DMS53 treated with DMSO at 0.1 percent for 48 hours (cell line): ENCODE results near the gene SRSF11.
A peak's percentile ranks its signal among the peaks of the same experiment; 100 is the strongest.
"Not testable (repeated sequence)": the region's sequence is repeated elsewhere in the genome, so short reads cannot be mapped to it uniquely, and the experiment has no call there.

Experiments
- DNase-seq: peaks from one replicate; lab custom pipeline; 2025; ENCODE audit not compliant: unreplicated experiment; lab: John Stamatoyannopoulos, UW

The SRSF11 gene, protein sequence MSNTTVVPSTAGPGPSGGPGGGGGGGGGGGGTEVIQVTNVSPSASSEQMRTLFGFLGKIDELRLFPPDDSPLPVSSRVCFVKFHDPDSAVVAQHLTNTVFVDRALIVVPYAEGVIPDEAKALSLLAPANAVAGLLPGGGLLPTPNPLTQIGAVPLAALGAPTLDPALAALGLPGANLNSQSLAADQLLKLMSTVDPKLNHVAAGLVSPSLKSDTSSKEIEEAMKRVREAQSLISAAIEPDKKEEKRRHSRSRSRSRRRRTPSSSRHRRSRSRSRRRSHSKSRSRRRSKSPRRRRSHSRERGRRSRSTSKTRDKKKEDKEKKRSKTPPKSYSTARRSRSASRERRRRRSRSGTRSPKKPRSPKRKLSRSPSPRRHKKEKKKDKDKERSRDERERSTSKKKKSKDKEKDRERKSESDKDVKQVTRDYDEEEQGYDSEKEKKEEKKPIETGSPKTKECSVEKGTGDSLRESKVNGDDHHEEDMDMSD

DNA sequence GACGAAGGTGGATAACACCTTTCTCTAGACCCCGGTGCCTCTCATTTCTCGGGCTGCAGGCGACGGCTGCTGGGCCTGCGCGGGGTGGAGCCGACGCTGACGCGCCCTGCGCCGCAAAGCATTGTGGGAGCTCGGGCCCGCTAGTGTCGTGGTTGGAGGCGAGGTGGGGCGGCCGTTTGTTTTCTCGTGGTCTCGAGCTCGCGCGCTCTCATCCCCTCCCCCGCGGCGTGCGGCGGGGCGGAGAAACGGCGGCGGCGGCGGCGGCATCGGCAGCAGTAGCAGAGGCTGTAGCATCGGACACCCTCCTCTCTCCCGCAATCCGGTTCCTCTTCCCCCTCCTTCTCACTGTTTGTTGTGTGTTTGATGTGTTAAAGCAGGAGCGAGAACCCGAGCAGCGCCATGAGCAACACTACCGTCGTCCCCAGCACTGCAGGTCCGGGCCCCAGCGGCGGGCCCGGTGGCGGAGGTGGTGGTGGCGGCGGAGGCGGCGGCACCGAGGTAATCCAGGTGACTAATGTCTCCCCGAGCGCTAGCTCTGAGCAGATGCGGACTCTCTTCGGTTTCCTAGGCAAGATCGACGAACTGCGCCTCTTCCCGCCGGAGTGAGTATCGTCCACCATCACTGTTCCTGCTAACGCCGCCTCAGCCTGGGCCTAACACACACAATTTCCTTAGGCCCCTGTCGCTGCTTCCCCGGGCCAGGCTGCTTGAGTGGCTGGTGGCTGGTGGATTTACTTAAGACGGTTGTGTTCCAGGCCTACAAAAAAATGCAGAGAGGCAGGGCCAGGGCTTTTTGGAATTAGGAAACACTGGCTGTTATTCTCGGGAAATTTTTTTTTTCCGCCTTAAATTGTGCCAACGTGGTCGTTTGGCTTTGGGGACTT lies at the start of gene SRSF11:
Gene SRSF11 (plus strand): TSS at position 143 of the 884 bp plus-strand sequence. CDS start 257 bp downstream, at position 400.
- DNase-seq, result peak; percentile 96

DNA sequence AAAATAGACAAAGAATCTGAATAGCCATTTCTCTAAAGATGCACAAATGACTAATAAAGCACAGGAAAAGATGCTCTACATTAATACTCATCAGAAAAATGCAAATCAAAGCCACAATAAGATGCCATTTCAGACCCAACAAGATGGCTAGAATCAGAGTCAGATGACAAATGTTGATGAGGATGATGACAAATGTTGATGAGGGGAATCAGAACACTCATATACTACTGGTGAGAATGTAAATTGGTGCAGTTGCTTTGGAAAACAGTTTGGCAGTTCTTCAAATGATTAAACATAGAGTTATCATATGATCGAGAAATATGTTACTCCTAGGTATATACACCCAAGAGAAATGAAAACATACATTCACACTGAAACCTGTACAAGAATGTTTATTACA lies 49.7 kb upstream of the SRSF11 start:
- no peak for DNase-seq

DNA sequence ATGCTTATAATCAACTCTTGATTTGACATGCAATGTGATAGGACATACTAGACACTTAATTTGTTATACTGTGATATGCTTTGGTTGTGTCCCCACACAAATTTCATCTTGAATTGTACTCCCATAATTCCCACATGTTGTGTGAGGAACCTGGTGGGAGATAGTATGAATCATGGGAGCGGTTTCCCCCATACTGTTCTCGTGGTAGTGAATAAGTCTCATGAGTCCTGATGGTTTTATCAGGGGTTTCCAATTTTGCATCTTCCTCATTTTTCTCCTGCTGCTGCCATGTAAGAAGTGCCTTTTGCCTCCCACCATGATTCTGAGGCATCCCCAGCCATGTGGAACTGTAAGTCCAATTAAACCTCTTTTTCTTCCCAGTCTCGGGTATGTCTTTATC lies 36.0 kb upstream of the SRSF11 start:
- not testable (repeated sequence) for DNase-seq

DNA sequence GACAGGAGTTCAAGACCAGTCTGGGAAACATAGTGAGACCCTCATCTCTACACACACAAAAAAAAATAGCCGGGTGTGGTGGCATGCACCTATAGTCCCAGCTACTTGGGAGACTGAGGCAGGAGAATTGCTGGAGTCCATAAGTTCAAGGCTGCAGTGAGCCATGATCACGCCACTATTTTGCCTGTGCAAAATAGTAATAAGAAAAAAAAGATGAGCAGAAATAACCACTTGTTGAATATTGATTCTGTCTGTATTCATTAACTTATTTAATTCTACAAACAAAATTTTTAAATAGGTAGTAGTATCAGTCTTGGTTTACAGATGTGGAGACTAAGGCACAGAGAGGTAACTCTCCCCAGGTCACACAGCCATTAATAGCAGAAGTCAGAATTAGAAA lies 32.7 kb upstream of the SRSF11 start:
- DNase-seq, result no peak

DNA sequence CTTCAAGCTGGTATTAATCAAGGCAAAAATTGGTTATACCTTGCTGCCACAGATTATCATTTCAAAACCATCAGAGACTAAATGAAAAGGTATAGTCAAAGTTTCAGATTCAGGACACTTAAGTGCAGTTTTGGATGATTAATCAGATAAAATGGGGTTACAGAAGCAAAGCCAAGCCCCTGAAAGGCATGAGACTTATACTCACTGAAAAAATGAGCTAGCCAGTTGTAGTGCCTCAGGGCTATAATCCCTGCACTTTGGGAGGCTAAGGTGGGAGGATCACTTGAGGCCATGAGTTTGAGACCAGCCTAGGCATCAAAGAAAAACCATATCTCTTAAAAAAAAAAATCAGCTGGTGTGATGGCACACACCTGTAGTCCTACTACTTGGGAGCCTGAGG lies 31.0 kb upstream of the SRSF11 start:
- DNase-seq, result no peak

DNA sequence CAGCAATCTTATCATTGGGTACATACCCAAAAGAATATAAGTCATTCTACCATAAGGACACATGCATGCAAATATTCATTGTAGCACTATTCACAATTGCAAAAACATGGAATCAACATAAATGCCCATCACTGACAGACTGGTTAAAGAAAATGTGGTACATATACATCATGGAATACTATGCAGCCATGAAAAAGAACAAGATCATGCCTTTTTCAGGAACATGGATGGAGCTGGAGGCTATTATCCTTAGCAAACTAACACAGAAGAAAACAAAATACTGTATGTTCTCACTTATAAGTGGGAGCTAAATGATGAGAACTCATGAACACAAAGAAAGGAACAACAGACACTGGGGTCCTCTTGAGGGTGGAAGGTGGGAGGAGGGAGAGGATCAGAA lies 28.7 kb upstream of the SRSF11 start:
- not testable (repeated sequence) for DNase-seq

DNA sequence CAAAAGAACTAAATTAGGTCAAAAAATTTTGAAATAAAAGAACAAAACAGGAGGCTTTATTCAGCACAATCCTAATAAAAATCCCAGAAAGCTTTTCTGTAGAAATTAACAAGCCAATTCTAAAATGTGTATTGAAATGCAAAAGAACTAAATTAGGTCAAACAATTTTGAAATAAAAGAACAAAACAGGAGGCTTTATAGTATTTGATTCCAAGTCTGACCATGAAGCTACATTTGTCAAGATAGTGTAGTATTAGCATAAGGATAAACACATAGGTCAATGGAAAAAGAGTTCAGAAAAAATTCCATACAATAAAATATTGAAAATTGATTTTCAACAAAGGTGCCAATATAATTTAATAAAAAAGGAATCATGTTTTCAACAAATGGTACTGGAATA lies 26.6 kb upstream of the SRSF11 start:
- DNase-seq, result no peak

DNA sequence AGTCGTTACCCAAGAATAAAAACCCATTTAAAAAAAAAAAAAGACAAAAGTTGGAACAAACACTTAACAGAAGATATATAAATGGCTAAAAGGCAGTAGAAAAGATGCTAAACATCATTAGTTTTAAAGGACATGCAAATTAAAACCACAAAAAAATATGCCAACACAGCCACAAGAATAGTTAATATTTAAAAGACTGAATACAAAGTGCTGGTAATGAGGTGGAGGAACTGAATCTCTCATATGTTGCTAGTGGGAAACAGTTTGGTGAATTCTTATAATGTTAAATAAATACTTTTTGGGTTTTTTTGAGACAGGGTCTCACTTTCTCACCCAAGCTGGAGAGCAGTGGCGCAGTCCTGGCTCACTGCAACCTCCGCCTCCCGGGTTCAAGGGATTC lies 25.8 kb upstream of the SRSF11 start:
- DNase-seq, result no peak

DNA sequence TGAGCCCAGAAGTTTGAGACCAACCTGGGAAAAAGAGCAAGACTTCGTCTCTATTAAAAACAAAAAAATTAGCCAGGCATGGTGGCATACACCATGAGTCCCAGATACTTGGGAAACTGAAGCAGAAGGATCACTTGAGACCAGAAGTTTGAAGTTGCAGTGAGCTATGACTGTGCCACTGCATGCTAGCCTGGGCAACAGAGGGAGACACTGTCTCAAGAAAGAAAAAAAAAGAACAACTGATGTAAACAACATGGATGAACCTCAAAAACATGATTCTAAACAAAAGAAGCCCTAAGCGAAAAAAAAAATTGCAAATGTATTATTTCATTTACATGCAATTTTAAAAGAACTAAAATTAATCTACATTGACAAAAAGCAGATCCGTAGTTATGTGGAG lies 24.8 kb upstream of the SRSF11 start:
- DNase-seq, result no peak

DNA sequence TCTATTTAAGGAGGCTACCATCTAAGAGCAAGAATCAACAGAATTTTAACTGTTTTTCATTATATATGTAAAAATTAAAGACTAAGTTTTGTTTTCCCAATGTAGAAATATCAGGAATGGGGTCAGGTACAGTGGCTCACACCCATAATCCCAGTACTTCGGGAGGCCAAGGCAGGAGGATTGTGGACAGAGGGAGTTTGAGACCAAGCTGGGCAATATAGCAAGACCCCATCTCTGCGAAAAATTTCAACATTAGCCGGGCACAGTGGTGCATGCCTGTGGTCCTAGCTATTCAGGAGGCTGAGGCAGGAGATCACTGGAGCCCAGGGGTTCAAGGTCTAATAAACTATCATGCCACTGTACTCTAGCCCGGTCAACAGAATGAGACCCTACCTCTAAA lies 21.1 kb upstream of the SRSF11 start:
- no peak for DNase-seq

DNA sequence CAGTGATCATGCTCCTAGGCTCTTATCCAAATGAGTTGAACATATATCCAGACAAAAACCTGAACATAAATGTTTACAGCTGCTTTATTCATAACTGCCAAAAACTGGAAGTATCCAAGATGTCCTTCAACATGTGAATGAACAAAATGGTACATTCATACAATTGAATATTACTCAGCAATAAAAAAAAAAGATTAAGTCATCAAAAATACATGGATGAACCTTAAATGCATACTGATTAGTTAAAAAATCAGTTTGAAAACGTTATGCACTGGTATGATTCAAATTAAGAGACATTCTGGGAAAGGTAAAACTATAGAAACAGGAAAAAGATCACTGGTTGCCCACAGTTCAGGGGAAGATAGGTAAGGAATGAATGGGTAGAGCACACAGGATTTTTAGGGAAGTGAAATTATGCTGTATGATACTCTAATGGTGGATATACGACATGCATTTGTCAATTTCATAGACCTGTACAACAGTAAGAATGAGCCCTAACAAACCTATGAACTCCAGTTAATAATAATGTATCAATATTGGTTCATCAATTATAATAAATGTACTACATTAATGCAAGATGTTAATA lies 18.9 kb upstream of the SRSF11 start:
- no peak for DNase-seq

DNA sequence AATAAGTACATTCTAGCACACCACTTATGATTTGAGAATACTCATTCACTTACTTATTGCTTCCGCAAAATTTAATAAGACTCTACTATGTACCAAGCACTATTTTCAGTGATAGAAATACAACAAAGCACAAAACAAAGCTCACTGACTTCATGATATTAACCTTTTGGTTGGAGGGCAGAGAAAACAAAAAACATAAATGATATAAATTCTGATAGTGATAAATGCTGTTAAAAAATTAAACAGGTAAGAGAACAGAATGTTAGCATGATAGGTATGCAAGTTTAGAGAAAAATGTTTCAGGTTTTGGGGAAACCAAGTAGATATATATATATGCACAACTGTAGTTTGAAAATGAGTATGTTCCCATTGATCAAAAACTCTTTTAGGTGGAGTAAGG lies 17.0 kb upstream of the SRSF11 start:
- no peak for DNase-seq

DNA sequence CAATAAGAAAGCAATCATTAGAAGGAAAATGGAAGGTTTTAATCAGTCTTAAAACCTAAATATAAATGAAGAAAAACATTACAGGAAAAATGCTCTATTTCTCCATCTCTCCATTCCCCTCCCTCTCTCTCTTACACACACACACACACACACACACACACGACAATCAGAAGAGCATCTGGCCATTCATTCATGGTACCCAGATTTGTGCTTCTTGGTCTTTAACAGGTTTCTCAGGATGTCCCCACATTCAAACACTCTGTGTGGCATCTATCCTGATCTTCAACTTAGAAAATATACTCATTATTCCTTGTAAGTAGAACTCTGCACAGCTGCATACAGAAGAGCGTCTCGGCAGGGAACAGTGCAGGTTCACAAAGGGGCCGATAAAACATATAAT lies 16.6 kb upstream of the SRSF11 start:
- DNase-seq, result no peak

DNA sequence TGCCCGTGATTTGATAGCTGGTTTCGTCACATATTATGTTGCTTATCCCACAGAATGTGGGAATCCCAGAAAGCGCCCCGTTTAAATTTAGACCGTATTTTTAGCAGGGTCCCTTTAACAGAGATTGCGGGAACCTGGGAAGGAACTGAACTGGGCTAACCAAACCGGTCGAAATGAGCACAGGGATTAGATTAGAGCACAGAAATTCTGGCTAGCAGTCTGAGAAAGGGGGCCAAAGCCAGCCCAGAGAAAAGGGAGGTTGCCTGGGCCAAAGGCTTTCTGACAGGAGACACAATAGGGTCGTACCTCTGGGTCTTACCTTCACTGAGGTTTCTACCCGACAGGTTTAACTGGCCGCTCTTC lies 16.1 kb upstream of the SRSF11 start:
- peak; percentile 63 for DNase-seq

DNA sequence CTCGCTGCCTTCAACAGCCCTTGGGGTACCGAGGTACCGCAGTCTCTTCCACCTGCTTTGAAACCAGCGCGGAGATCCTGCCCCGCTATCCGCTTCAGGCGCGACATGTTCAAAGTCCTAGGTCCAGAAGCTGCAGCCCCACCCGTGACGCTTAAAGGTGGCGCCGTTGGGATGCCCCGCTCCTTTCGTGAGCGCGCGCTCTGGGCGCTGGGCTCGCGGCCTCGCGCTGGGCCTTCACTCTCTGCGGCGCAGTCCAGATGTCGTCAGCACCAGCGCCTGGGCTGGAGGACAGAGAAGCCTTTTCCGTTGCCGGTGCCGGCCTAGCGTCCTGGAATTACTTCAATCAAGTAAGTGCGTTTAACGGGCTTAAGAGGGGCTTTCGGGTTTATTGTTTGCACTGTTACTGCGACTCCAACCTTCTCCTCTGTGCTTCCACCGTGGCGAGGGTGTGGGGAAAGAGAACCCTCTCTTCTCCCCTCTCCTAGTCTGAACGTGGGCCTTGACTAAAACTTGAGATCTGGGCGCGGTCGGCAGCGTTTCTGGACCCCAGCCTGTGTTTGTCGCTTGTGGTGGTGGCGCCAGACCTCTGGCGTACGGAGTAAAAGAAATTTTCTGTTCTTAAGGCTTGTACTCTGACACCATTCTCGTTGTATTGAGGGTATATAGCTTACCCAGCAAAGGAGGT lies 15.6 kb upstream of the SRSF11 start, which contains the start of gene LRRC40:
Gene LRRC40 (minus strand): TSS at position 146 of the 685 bp plus-strand sequence. CDS start 39 bp downstream, at position 107.
- DNase-seq, result peak; percentile 95

DNA sequence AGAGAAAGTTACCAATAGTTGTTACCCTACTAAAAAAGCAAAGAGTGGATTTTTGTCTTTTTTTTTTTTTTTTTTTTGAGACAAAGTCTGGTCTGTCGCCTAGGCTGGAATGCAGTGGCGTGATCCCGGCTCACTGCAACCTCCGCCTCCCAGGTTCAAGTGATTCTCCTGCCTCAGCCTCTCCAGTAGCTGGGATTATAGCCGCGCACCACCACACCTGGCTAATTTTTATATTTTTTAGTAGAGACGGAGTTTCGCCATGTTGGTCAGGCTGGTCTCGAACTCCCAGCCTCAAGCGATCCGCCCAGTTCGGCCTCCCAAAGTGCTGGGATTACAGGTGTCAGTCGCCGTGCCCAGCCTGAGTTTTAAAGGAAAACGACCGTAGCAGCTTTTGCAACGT lies 14.3 kb upstream of the SRSF11 start:
- not testable (repeated sequence) for DNase-seq

DNA sequence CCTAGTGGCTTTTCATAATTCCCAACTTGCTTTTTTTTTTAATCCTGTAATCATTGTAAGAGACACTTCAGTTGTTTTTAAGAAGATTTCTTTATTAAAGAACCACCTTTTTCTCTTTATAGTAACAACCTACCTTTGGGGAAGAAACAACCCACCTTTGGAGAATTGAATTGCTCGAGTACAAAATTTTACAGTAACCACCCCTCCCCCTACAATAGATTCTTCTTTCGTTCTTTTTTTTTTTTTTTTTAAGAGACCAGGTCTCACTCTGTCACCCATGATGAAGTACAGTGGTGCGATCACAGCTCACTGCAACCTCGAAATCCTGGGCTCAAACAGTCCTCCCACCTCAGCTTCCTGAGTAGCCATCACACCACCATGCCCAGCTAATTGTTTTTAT lies 13.7 kb upstream of the SRSF11 start:
- no peak for DNase-seq

DNA sequence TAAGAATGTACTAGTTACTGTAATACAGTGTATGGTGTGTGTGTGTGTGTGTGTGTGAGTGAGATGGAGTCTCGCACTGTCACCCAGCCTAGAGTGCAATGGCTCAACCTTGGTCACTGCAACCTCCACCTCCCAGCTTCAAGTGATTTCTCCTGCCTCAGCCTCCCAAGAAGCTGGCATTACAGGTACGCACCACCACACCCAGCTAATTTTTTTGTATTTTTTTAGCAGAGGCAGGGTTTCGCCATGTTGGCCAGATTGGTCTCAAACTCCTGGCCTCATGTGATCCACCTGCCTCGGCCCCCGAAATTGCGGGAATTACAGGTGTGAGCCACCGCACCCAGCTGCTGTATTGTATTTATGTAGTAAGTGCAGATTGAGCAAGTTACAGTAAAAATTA lies 12.9 kb upstream of the SRSF11 start:
- DNase-seq, result no peak

DNA sequence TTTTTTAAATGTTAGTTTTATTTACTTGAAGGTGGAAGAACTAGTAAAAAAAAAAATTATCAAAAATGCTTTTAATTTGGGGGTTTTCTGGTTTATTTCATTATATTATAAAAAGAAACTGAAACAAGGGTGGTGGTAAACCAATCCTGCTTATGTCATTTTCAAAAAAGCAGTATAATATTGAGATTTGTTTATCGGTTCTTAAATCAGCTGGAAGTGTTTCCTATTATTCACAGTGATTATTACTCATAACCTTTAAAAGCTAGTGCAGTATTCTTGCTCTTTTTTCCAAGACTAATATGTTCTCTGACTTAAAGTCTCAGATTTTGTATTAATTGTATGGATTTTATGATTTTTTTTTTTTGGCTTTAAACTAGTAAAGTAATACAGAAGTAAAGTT lies 10.4 kb upstream of the SRSF11 start:
- DNase-seq, result no peak

DNA sequence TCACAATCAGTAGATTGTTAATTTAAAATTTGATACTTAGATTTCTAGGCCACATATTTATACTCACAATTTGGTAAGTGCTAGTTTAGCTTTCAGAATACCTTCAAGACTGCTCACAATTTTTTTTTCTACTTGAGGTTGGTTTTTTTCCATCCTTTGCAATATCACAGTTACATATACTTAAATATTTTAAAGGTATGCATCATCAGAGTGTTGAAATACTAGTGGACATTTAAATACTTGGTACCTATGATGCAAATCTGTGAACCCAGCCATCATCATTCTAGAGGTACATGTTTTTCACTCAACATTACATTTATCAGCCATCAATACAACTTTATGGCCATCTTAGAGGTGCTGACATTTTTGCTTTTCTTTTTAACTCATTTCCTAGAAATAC lies 9.6 kb upstream of the SRSF11 start:
- no peak for DNase-seq

DNA sequence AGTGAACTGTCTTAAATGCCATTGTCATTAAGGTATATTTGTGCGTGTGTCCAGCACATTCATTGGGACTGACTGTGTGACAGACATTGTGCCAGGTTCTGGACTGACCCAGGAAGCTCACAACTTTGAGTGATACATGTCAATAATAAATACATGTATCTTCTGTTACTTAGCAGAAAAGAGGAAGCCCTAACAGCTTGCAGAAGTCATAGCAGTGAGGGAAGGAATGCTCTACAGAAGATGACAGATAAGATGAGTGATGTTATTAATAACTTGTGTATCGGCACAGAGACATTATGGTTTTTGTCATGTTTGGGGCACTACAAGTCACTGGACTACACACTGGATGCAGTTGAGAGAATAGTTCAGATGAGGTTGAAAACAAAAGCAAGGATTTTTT lies 1.2 kb upstream of the SRSF11 start:
- no peak for DNase-seq
